Neutrophil (primary cell): ENCODE results near the gene SMNDC1.

Source experiments
- H3K27ac ChIP-seq: fragments of 200-600 bp; sonication (generic); 2 replicates; pipeline ENCODE4 v1.5.1; 2016; ENCODE audit warnings: mild to moderate bottlenecking, moderate library complexity
- H3K27me3 ChIP-seq: fragments of 200-600 bp; sonication (generic); 2 replicates; pipeline ENCODE4 v1.6.0; 2016; ENCODE audit warnings: mild to moderate bottlenecking
- H3K36me3 ChIP-seq: fragments of 200-600 bp; sonication (generic); 2 replicates; pipeline ENCODE4 v1.5.1; 2017
- H3K4me1 ChIP-seq, 2 experiments: fragments of 200-600 bp in 1 of 2; sonication (generic) in 1 of 2; 1 replicate in 1 of 2; 2 replicates in 1 of 2; pipeline versions ENCODE4 v1.5.1 to v1.6.1; 2013 to 2016; ENCODE audit warnings: low read depth in 1 of 2, low read length in 1 of 2, mild to moderate bottlenecking in 1 of 2, moderate library complexity in 1 of 2; ENCODE audit not compliant: control insufficient read depth in 1 of 2, insufficient read depth in 1 of 2
- H3K4me3 ChIP-seq, 2 experiments: fragments of 200-600 bp in 1 of 2; sonication (generic) in 1 of 2; 1 replicate in 1 of 2; 2 replicates in 1 of 2; pipeline ENCODE4 v1.5.1; 2013 to 2016; ENCODE audit warnings: low read depth in 1 of 2, low read length in 1 of 2, mild to moderate bottlenecking in 1 of 2, moderate library complexity in 1 of 2
- H3K9me3 ChIP-seq: fragments of 200-600 bp; sonication (generic); 2 replicates; pipeline ENCODE4 v1.5.1; 2016
- TF ChIP-seq, protein P1 (sequence below): fragments of 200-600 bp; sonication (generic); IDR thresholded peaks from 2 replicates; pipeline ENCODE4 v1.5.1; 2016; ENCODE audit warnings: antibody characterized with exemption

Gene SMNDC1

DNA sequence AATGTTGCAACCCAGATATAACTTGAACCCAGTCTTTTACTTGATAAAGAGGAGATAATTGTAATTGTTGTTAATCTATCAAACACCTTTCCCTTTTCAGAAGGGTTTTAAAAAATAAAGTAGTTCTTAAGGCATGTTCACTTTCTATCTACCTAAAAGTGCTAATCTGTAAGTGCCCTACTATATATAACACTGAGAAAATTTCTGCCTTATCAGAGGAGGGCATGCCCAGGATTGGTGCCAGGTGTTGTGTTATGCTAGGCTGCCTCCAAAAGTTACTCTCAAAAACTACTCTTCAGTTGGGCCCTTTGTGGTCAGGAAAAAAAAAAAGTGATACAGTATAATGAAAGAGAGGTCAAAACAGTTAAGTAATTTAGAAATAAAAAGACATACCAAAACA is 36.3 kb downstream of the SMNDC1 start:
- TF ChIP-seq, protein P1, sequence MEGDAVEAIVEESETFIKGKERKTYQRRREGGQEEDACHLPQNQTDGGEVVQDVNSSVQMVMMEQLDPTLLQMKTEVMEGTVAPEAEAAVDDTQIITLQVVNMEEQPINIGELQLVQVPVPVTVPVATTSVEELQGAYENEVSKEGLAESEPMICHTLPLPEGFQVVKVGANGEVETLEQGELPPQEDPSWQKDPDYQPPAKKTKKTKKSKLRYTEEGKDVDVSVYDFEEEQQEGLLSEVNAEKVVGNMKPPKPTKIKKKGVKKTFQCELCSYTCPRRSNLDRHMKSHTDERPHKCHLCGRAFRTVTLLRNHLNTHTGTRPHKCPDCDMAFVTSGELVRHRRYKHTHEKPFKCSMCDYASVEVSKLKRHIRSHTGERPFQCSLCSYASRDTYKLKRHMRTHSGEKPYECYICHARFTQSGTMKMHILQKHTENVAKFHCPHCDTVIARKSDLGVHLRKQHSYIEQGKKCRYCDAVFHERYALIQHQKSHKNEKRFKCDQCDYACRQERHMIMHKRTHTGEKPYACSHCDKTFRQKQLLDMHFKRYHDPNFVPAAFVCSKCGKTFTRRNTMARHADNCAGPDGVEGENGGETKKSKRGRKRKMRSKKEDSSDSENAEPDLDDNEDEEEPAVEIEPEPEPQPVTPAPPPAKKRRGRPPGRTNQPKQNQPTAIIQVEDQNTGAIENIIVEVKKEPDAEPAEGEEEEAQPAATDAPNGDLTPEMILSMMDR: no peak
- H3K36me3 ChIP-seq: no peaks in the 10 kb centered on the region
- H3K27ac ChIP-seq: no peak overlapping the region
- H3K4me3 ChIP-seq: no peak overlapping the region
- H3K4me1 ChIP-seq: peaks cover 5 to 16% of the 10 kb centered on the region in 2 experiments
- no peaks in the 10 kb centered on the region for H3K9me3 ChIP-seq
- H3K27me3 ChIP-seq: no peaks in the 10 kb centered on the region

DNA sequence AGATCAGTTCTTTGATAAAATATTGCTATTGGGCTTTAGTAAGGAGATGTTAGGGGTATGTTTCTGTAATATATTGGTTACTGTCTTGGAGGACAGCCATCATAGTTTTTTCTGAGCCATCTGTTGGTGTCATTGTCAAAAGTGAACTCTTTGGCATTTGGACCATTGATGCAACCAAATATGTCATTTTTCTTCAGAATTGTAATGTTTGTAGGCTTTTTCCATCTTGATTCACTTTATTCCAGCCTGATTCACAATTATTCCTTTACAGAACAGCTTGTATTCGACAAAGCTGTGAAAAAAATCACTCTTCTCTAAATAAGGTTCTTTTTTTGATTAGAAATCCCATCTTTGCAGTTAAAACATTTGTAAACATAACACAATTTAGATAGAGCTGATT is 37.4 kb downstream of the SMNDC1 start:
- H3K4me3 ChIP-seq: no peak overlapping the region
- H3K27ac ChIP-seq: no peak overlapping the region
- H3K9me3 ChIP-seq: no peaks in the 10 kb centered on the region
- no peaks in the 10 kb centered on the region for H3K36me3 ChIP-seq
- TF ChIP-seq, protein P1: no peak
- no peaks in the 10 kb centered on the region for H3K27me3 ChIP-seq
- H3K4me1 ChIP-seq: peaks cover 0 to 12% of the 10 kb centered on the region in 2 experiments

DNA sequence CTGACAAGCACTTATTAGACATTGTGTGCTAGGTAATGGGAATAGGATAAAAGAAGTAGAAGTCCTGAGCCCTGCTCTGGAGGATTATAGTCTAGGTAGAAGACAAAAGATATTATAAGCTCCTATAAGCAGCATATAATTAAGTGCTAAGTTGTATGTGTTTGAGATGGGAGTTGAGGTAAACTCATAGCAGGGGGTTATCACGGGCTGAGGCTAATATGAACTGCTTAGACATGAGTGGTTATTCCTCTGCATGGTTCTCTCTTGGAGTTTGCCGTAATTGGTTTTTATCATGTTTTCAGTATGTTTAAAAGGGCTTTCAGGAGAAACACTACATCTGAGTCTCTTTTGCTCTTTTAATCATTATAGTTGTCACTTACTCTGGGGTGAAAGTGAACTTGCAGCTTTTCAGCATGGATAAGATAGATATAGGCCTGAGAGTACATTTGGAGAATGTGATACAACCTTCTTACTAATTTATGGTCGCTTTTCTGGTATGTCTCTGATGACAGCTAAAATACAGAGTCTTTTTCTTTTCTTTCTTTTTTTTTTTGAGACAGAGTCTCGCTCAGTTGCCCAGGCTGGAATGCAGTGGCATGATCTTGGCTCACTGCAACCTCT is 39.0 kb downstream of the SMNDC1 start:
- no peak overlapping the region for H3K27ac ChIP-seq
- no peak overlapping the region for H3K4me3 ChIP-seq
- no peaks in the 10 kb centered on the region for H3K27me3 ChIP-seq
- peaks cover 4% of the 10 kb centered on the region for H3K36me3 ChIP-seq
- H3K4me1 ChIP-seq: peaks cover 0 to 12% of the 10 kb centered on the region in 2 experiments
- TF ChIP-seq, protein P1: no peak
- H3K9me3 ChIP-seq: no peaks in the 10 kb centered on the region

DNA sequence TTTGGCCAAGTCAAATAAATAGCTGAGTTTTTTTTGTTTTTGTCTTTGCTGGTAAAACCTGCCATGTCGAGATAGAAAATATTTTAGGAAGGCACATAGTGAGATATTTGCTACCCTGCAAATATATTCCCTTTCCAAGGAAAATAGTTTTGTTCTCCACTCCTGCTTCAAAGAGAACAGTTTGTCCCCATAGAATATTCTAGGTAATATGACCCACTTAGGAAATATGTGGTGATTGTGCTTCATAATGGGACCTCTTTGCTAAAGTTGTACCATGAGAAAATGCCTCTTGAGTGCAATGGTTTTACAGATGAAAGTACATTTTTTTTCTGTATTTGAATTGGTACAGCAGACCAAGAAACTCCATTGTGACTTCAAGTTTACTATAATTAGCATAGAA is 41.6 kb downstream of the SMNDC1 start:
- H3K4me3 ChIP-seq: no peak overlapping the region
- TF ChIP-seq, protein P1: no peak
- no peaks in the 10 kb centered on the region for H3K9me3 ChIP-seq
- H3K36me3 ChIP-seq: peaks cover 4% of the 10 kb centered on the region
- H3K27ac ChIP-seq: no peak overlapping the region
- no peaks in the 10 kb centered on the region for H3K27me3 ChIP-seq
- no peaks in the 10 kb centered on the region for H3K4me1 ChIP-seq

DNA sequence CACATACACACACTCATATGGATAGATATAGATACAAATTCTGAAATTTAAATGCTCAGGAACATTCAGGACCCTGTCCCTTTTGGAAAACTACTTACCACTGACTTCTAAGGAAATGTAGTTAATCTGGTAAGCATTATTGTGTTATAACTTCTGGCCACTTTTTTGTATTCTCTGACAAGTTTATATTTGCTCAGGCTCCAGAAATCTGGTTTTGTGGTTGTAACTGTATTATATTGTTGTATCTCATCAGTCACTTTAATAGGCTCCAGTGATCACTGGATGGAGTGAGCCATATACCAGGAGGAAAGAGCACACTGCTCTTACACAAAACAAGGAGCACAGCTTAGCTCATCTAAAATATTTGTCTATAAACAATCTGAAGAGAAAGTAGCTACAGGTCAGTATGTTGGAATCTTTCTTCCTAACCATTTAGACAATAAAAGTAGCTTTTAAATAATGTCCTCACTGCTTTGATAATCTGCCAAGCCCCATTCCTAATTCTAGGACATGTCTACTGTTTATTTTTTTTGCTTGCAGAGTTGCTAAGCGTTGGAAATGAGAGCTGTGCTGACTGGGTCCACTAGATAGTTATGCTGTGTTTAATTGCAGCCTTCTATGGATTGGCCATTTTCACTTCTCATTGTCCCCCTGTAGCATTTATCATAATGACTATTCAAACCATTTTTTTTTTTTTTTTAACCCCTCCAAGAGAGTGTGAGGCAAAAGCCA is 43.8 kb downstream of the SMNDC1 start:
- H3K36me3 ChIP-seq: peaks cover 4% of the 10 kb centered on the region
- TF ChIP-seq, protein P1: no peak
- H3K9me3 ChIP-seq: no peaks in the 10 kb centered on the region

More for the DNA sequence above, 43.8 kb downstream of the SMNDC1 start:
- Histone ChIP-seq H3K27ac (no peak overlapping the region), H3K27me3 (no peaks in the 10 kb centered on the region), H3K4me1 (peaks cover 0 to 3% of the 10 kb centered on the region in 2 experiments), H3K4me3 (no peak overlapping the region)
